ENCODE measurements around the gene C4A. TPM values are rescaled to one million over a fixed set of nuclear protein-coding genes. Genes with fewer than 3 reads are reported as not detected.

Gene C4A
- total RNA-seq, 1 donor from 2014 or later, result 2.9 TPM

Other genes with a start within 250 kb of the C4A start
- 372 TPM for gene CLIC1, start 245.5 kb upstream of the C4A start, total RNA-seq
- 12.0 TPM for gene MSH5, start 242.1 kb upstream of the C4A start, total RNA-seq
- gene SAPCD1, start 219.4 kb upstream of the C4A start, total RNA-seq, result 0.64 TPM
- 1.6 TPM for gene VWA7, start 204.7 kb upstream of the C4A start, total RNA-seq
- 79.8 TPM for gene VARS1, start 186.3 kb upstream of the C4A start, total RNA-seq
- gene LSM2, start 175.1 kb upstream of the C4A start, total RNA-seq, result 45.0 TPM
- gene HSPA1L, start 166.8 kb upstream of the C4A start, total RNA-seq, result 0.44 TPM
- gene HSPA1A, start 166.5 kb upstream of the C4A start, total RNA-seq, result 56.6 TPM
- gene HSPA1B, start 154.3 kb upstream of the C4A start, total RNA-seq, result 92.9 TPM
- gene NEU1, start 119.2 kb upstream of the C4A start, total RNA-seq, result 17.9 TPM
- gene SLC44A4, start 103.1 kb upstream of the C4A start, total RNA-seq, result 2.9 TPM
- gene EHMT2, start 84.4 kb upstream of the C4A start, total RNA-seq, result 28.2 TPM
- gene ZBTB12, start 80.0 kb upstream of the C4A start, total RNA-seq, result 2.0 TPM
- 2.9 TPM for gene C2, start 54.3 kb upstream of the C4A start, total RNA-seq
- 36.1 TPM for gene CFB, start 36.0 kb upstream of the C4A start, total RNA-seq
- 57.7 TPM for gene NELFE, start 23.1 kb upstream of the C4A start, total RNA-seq
- gene SKIC2, start 22.9 kb upstream of the C4A start, total RNA-seq, result 31.3 TPM
- gene DXO, start 9.9 kb upstream of the C4A start, total RNA-seq, result 10.6 TPM
- 5.3 TPM for gene C4B, start 32.7 kb downstream of the C4A start, total RNA-seq
- 0.60 TPM for gene CYP21A2, start 56.4 kb downstream of the C4A start, total RNA-seq
- gene TNXB, start 127.3 kb downstream of the C4A start, total RNA-seq, result 7.6 TPM
- gene ATF6B, start 146.2 kb downstream of the C4A start, total RNA-seq, result 76.0 TPM
- gene FKBPL, start 148.2 kb downstream of the C4A start, total RNA-seq, result 10.1 TPM
- 0.40 TPM for gene PRRT1, start 169.9 kb downstream of the C4A start, total RNA-seq
- 18.1 TPM for gene PPT2, start 172.1 kb downstream of the C4A start, total RNA-seq
- gene EGFL8, start 182.5 kb downstream of the C4A start, total RNA-seq, result 10.2 TPM
- 18.2 TPM for gene AGPAT1, start 194.0 kb downstream of the C4A start, total RNA-seq
- gene RNF5, start 196.3 kb downstream of the C4A start, total RNA-seq, result 30.4 TPM
- 2.7 TPM for gene AGER, start 202.2 kb downstream of the C4A start, total RNA-seq
- 34.7 TPM for gene PBX2, start 208.1 kb downstream of the C4A start, total RNA-seq
- gene GPSM3, start 210.6 kb downstream of the C4A start, total RNA-seq, result 2.2 TPM
- gene NOTCH4, start 242.0 kb downstream of the C4A start, total RNA-seq, result 2.7 TPM

Measured in esophagus mucosa (tissue), 1 donor.